T-helper 2 cell treated with Interferon-gamma antibody and Interleukin-4, amounts not matched to agents 5 μg/mL and 100 μg/mL, for 36 hours (primary cell): ENCODE results near the gene EPC2.

Experiments used
- DNase-seq: peaks from one replicate; pipeline ENCODE4 v3.0.0; 2021; ENCODE audit warnings: low spot score
- H3K27ac Mint-ChIP-seq: one replicate; pipeline ENCODE4 v1.8.0; 2021; ENCODE audit warnings: mild to moderate bottlenecking, mixed read lengths
- H3K27me3 Mint-ChIP-seq: one replicate; pipeline ENCODE4 v1.8.0; 2021; ENCODE audit warnings: low read depth, mixed read lengths
- H3K36me3 Mint-ChIP-seq: one replicate; pipeline ENCODE4 v1.8.0; 2021; ENCODE audit warnings: low read depth, mixed read lengths
- H3K4me1 Mint-ChIP-seq: one replicate; pipeline ENCODE4 v1.8.0; 2021; ENCODE audit warnings: low read depth, mixed read lengths
- H3K4me3 Mint-ChIP-seq: one replicate; pipeline ENCODE4 v1.8.0; 2022; ENCODE audit warnings: mild to moderate bottlenecking, moderate library complexity, mixed read lengths
- H3K9me3 Mint-ChIP-seq: one replicate; pipeline ENCODE4 v1.8.0; 2021; ENCODE audit warnings: mixed read lengths

EPC2 gene

DNA sequence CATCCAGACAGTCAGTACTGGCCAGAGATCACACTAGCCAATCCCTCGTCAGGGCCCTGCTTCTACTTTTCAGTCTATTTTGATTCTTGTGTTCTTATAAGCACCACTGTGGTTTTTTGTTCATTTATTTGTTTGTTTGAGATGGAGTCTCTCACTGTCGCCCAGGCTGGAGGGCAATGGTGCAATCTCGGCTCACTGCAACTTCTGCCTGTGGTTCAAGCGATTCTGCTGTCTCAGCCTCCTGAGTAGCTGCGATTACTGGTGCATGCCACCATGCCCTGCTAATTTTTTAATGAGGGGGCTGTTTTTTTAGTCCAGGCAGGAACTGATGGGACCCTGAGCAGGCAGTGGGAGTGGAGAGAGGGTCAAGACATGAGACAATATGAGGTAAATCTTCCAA, 165.5 kb downstream of the EPC2 start:
- no peak overlapping the region for H3K27ac Mint-ChIP-seq

DNA sequence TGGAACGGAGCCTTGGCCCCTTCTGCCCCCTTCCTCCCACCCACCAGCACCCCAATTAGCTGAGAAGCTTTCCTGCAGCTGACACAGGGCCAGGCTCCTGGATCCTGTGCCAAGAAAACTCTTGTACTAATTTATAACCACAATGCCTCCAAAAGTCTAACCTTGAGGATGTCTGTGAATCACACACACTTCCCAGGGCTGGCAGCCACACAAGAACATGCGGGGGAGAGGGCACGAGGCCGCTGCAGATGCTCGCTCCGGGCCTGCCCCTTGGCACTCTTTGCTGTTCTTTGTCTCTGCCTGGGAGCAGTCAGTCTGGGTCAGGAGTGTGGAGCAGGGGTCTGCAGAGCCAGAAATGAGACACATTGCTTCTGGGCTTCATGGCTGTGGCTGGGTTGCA, 167.8 kb downstream of the EPC2 start:
- H3K4me3 Mint-ChIP-seq, result no peak overlapping the region
- H3K27ac Mint-ChIP-seq, result no peak overlapping the region
- H3K36me3 Mint-ChIP-seq, result no peaks in the 10 kb centered on the region

More for the DNA sequence above, 165.5 kb downstream of the EPC2 start:
- DNase-seq, result no peak
- peaks cover 5% of the 10 kb centered on the region for H3K27me3 Mint-ChIP-seq
- H3K36me3 Mint-ChIP-seq, result peaks cover 1% of the 10 kb centered on the region
- H3K4me3 Mint-ChIP-seq, result no peak overlapping the region
- no peaks in the 10 kb centered on the region for H3K9me3 Mint-ChIP-seq
- peaks cover 14% of the 10 kb centered on the region for H3K4me1 Mint-ChIP-seq

DNA sequence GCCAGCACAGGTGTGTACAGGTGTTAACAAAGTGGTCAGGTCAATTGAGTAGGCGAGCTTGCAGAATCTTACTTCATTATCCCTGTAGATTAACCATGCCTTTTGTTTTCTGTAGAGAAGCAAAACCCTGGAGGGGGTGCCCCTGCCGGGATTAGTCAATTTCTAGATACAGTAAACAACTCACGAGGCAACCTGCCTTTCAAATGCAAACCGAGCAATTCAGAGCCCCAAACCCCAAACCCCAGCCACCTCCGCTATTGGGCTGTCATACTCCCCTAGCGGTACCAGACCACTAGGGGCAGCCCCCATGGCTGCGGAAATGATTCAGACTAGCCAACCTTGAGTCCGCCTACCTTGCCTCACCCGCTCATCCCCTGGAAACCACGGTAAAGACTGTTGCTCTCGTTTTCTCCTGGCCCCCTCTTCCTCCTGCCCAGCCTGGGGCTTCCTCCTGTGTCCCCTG, 169.1 kb downstream of the EPC2 start:
- peak; percentile 82 for DNase-seq
- no peaks in the 10 kb centered on the region for H3K36me3 Mint-ChIP-seq
- peak overlapping the region; percentile 33 for H3K4me3 Mint-ChIP-seq
- peak overlapping the region; percentile 46 for H3K27ac Mint-ChIP-seq
- H3K9me3 Mint-ChIP-seq, result no peaks in the 10 kb centered on the region
- peaks cover 16% of the 10 kb centered on the region for H3K4me1 Mint-ChIP-seq
- peaks cover 13% of the 10 kb centered on the region for H3K27me3 Mint-ChIP-seq

More for the DNA sequence above, 167.8 kb downstream of the EPC2 start:
- DNase-seq, result no peak
- Mint-ChIP-seq H3K9me3 (no peaks in the 10 kb centered on the region), H3K27me3 (peaks cover 6% of the 10 kb centered on the region), H3K4me1 (peaks cover 16% of the 10 kb centered on the region)

DNA sequence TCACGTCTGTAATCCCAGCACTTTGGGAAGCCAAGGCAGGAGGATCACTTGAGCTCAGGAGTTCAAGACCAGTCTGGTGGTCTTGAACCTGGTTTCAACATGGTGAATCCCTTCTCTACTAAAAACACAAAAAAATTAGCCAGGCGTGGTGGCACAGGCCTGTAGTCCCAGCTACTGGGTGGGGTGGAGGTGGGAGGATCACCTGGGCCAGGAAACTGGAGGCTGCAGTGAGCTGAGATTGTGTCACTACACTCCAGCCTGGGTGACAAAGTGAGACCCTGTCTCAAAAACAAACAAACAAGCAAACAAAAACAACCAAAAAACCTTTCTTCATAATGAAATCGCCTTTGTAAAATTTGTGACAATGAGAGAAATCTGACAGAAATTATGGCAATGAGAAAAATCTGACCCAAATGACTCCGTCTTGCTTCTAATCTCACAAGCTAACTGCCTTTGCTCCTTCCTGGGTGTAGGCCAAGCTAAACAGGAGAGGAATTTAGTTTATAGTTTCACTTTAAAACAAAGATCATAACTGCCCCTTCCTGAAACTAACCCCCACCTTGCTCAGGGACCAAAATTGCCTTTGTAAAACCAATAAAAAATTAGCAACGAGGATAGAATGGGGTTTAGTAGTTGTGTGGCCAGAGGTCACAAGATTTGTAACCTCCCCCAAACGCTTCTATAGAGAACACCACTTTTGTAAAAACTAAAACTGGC, 169.8 kb downstream of the EPC2 start:
- peak overlapping the region; percentile 46 for H3K27ac Mint-ChIP-seq
- no peaks in the 10 kb centered on the region for H3K9me3 Mint-ChIP-seq
- H3K36me3 Mint-ChIP-seq, result no peaks in the 10 kb centered on the region

DNA sequence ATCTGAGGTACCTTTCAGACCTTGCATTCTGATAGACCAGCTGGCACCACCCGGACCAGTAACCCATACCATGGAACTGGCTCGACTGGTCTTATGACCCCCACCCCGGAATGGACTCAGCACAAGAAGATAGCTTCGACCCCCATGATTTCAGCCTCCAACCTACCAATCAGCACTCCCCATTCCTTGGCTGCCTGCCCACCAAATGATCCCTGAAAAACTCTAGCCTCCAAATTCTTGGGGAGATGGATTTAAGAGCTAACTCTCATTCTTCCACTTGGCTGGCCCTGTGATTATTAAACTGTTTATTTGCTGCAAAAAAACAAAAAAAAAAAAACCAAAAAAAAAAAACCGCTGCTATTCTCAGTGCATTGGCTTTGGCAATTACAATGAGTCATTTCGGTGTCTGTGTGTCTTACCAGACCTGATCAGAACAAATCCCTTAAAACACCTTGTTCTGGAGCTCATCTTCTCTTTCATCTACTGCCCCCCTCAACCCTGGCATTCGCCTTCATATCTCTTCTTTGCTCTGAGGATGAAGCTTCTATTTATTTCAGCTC, 170.4 kb downstream of the EPC2 start:
- no peaks in the 10 kb centered on the region for H3K9me3 Mint-ChIP-seq
- DNase-seq, result no peak
- no peak overlapping the region for H3K27ac Mint-ChIP-seq
- H3K4me1 Mint-ChIP-seq, result peaks cover 19% of the 10 kb centered on the region
- H3K27me3 Mint-ChIP-seq, result peaks cover 13% of the 10 kb centered on the region
- no peak overlapping the region for H3K4me3 Mint-ChIP-seq
- H3K36me3 Mint-ChIP-seq, result no peaks in the 10 kb centered on the region

More for the DNA sequence above, 169.8 kb downstream of the EPC2 start:
- DNase-seq, result no peak
- Mint-ChIP-seq H3K4me1 (peaks cover 19% of the 10 kb centered on the region), H3K4me3 (peak overlapping the region; percentile 33), H3K27me3 (peaks cover 14% of the 10 kb centered on the region)

DNA sequence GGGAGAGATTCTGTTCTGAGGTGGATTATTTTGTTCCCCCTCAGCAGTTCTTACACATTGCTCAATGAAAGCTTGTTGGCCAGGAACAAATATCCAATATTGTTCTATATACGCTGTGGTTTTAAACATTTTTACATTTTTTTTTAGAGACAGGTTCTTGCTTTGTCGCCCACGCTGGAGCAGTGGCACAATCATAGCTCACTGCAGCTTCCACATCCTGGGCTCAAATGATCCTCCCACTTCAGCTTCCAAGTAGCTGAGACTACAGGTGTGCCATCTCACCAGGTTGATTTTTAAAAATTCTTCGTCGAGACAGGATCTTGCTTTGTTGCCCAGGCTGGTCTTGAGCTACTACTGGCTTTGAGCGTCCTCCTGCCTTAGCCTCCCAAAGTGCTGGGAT, 171.6 kb downstream of the EPC2 start:
- H3K27me3 Mint-ChIP-seq, result peaks cover 13% of the 10 kb centered on the region

DNA sequence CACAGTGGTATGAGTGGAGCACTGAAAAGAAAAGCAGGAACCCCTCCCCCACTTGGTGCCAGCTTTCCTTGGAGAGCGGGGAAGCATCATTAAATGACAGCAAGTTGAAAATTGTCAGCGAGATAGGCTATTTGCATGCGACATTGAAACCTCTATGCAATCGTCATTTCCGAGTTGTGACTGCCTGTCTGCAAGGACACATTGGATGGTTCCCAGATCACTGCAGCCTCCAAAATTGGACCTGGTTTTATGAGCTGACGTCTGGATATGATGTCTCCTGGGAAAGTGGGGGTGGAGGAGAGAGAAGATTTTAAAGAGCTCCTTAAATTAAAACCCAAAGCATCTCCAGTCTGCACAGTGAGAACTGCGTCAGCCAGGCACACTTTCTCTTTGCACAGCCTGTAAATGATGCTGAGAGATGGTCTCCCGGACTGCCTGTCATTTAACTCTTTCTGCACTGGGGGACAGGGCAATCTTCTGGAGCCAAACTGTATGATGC, 172.7 kb downstream of the EPC2 start:
- Mint-ChIP-seq H3K4me3 (peak overlapping the region; percentile 44), H3K36me3 (no peaks in the 10 kb centered on the region), H3K27me3 (peaks cover 13% of the 10 kb centered on the region), H3K27ac (no peak overlapping the region), H3K4me1 (peaks cover 19% of the 10 kb centered on the region), H3K9me3 (no peaks in the 10 kb centered on the region)
- no peak for DNase-seq

More for the DNA sequence above, 171.6 kb downstream of the EPC2 start:
- Mint-ChIP-seq H3K4me1 (peaks cover 19% of the 10 kb centered on the region), H3K9me3 (no peaks in the 10 kb centered on the region), H3K36me3 (no peaks in the 10 kb centered on the region), H3K4me3 (no peak overlapping the region), H3K27ac (no peak overlapping the region)
- no peak for DNase-seq

DNA sequence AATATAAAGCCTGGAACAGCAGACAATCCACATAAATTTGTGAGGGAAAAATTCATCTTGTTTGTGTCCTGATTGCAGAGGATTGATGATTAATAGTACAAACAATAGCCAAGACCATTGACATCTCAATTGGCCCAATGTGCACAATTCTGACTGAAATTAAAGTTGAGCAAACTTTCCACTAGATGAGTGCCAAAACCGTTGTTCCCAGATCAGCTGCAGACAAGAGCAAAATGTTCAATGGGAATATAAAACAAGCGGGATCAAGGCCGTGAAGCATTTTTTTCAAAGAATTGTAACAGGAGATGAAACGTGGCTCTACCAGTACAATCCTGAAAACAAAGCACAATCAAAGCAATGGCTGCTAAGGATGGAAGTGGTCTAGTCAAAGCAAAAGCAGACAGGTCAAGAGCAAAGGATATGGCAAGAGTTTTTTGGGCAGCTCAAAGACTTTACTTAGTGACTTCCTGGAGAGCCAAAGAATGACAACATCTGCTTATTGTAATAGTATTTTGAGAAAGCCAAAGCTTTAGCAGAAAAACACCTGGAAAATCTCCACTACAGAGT, 174.6 kb downstream of the EPC2 start:
- no peak for DNase-seq
- no peak overlapping the region for H3K4me3 Mint-ChIP-seq
- H3K27ac Mint-ChIP-seq, result no peak overlapping the region
- peaks cover 14% of the 10 kb centered on the region for H3K4me1 Mint-ChIP-seq
- H3K36me3 Mint-ChIP-seq, result no peaks in the 10 kb centered on the region
- no peaks in the 10 kb centered on the region for H3K9me3 Mint-ChIP-seq
- H3K27me3 Mint-ChIP-seq, result peaks cover 13% of the 10 kb centered on the region

DNA sequence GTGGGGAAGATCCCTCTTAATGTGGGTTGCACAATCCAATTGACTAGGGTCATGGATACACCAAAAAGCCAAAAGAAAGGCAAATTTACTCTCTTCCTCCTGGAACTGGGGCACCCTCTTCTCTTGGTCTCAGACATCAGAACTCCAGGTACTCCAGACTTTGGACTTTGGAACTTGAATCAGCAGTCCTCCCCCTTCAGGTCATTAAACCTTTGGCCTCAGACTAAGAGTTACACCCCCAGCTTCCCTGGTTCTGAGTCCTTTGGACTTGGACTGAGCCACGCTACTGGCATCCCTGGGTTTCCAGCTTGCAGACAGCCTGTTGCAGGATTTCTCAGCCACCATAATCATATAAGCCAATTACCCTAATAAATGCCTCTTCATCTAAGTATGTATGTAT, 179.6 kb downstream of the EPC2 start:
- Mint-ChIP-seq H3K4me1 (peaks cover under 1% of the 10 kb centered on the region), H3K9me3 (no peaks in the 10 kb centered on the region), H3K4me3 (no peak overlapping the region), H3K27ac (no peak overlapping the region), H3K27me3 (peaks cover under 1% of the 10 kb centered on the region), H3K36me3 (no peaks in the 10 kb centered on the region)
- no peak for DNase-seq

DNA sequence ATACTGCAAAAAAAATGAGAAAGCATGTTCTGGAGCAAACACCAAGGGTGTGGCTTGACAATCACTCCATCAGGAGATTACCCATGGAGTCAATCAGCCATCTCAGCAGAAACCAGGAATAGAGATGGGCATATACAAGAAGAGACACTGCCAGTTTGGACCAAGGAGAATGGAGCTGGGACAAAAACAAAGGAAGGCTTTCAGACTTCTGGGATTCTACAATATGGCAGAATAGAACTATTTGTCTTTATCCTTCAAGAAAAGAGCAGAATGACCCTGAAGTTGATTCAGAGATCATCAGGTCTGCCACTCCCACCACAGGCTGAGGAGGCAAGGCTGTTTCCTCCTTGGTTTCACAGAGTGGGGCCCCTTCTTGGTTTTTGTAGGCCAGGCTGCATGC, 182.2 kb downstream of the EPC2 start:
- H3K27ac Mint-ChIP-seq, result no peak overlapping the region
- H3K4me3 Mint-ChIP-seq, result no peak overlapping the region
- H3K4me1 Mint-ChIP-seq, result no peaks in the 10 kb centered on the region
- H3K9me3 Mint-ChIP-seq, result no peaks in the 10 kb centered on the region
- no peaks in the 10 kb centered on the region for H3K36me3 Mint-ChIP-seq
- peaks cover 2% of the 10 kb centered on the region for H3K27me3 Mint-ChIP-seq
- DNase-seq, result no peak

DNA sequence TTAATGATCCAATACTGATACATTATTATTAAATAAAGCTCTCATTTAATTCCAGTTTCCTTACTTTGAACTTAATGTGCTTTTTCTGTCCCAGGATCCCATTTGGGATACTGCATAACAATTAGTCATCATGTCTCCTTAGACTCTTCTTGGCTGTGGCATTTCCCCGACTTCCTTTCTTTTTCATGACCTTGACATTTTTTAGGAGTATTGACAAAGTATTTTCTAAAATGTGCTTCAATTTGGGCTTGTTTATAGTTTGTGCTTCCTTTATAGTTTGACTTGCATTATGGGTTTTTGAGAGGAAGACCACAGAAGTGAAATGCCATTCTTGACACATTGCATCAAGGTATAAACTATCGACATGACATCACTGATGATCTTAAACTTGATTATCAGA, 184.4 kb downstream of the EPC2 start:
- H3K27ac Mint-ChIP-seq, result no peak overlapping the region
- H3K36me3 Mint-ChIP-seq, result no peaks in the 10 kb centered on the region
- no peaks in the 10 kb centered on the region for H3K4me1 Mint-ChIP-seq
- no peak overlapping the region for H3K4me3 Mint-ChIP-seq
- H3K27me3 Mint-ChIP-seq, result peaks cover 2% of the 10 kb centered on the region
- H3K9me3 Mint-ChIP-seq, result no peaks in the 10 kb centered on the region
- DNase-seq, result no peak

DNA sequence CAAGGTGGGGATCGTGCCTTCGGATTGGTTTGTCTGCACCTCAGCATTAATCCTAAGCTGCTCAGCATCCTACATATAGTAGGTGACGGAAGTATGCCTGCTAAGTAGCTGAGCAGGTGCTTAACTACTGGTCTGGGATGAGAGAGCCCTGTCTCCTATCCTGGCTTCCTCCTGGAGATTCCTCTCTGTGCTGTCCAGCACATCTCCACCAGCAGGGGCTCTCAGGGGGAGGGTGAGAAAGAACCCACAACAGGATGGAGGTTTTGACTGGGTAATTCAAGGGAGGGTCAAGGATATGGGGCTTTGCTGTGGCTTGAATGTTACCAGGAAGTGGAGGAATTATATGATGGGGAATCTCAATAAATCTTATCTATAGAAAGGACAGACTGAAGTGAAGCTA, 185.1 kb downstream of the EPC2 start:
- Mint-ChIP-seq H3K9me3 (no peaks in the 10 kb centered on the region), H3K4me3 (no peak overlapping the region), H3K27me3 (peaks cover 2% of the 10 kb centered on the region), H3K27ac (no peak overlapping the region), H3K4me1 (no peaks in the 10 kb centered on the region), H3K36me3 (no peaks in the 10 kb centered on the region)
- DNase-seq, result no peak

DNA sequence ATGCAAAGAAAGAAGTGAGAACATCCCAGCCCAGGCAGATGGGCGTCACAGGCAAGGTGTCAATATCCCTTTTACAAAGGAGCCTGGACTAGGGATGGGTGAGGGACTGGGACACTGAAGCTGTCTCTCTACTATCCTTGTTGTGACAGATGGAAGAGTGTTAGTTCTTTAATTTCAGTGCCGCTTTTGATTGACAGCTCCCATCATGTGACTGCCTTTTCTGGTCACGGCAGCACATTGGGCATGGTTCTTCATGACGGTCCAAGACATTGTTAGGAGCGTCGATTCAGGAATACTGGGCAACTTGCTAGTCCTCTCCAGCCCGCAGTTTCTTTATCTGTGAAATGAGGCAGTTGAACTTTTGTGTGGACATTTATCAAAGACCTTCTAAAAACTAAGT, 188.1 kb downstream of the EPC2 start:
- Mint-ChIP-seq H3K9me3 (no peaks in the 10 kb centered on the region), H3K27me3 (peaks cover 8% of the 10 kb centered on the region), H3K4me1 (no peaks in the 10 kb centered on the region), H3K27ac (no peak overlapping the region), H3K4me3 (no peak overlapping the region), H3K36me3 (no peaks in the 10 kb centered on the region)
- DNase-seq, result no peak
